ENCODE measurements around the gene VTI1A. TPM values are rescaled to one million over a fixed set of nuclear protein-coding genes. Genes with fewer than 3 reads are reported as not detected.

Gene VTI1A
- total and polyA plus RNA-seq, 9 of the 15 experiments (the other 6 are each of a cell fraction or from before 2014, with no cell fraction given) = 9.3 to 21.4 (median 16.0) TPM

- no peak for TF ChIP-seq ZMIZ1 (IDR thresholded peaks at IDR 0.05; ENCODE audit: low read depth in 2 of 2, low read length in 2 of 2)
- no peak for TF ChIP-seq KDM4B (IDR thresholded peaks at IDR 0.05; ENCODE audit: borderline replicate concordance in 2 of 2, low read depth in 1 of 2)
- TF ChIP-seq MEF2A (IDR thresholded peaks at IDR 0.05; ENCODE audit: control insufficient read depth, low read depth, low read length) = no peak
- no peak for TF ChIP-seq MGA (IDR thresholded peaks at IDR 0.05)
- no peak for TF ChIP-seq RAD21 (CRISPR knock-in tag; conservative IDR thresholded peaks at IDR 0.05 in 1 of 2, IDR thresholded peaks at IDR 0.05 in 1 of 2)
- no peak for TF ChIP-seq CBFA2T3 (IDR thresholded peaks at IDR 0.05)
- TF ChIP-seq ZNF217 (CRISPR knock-in tag; IDR thresholded peaks at IDR 0.05) = no peak
- no peak for TF ChIP-seq TCF15 (CRISPR knock-in tag; IDR thresholded peaks at IDR 0.05)
Observed at GRCh38 chr10:112446855-112447619, at the start of gene VTI1A, which contains the start of gene ZDHHC6 (continued).

Measured in K562 (cell line).